ENCODE results near the gene LHFPL5.

The LHFPL5 gene

GRCh38 chr6:35857853-35858252 lies 52.7 kb downstream of the LHFPL5 start:
- no peak for FAIRE-seq

- FAIRE-seq: no peak
These were observed 54.2 kb downstream of the LHFPL5 start for GRCh38 chr6:35859367-35859766.
